ENCODE results near the gene KAT6B. TPM values are rescaled to one million over a fixed set of nuclear protein-coding genes. Genes with fewer than 3 reads are reported as not detected.

KAT6B gene
- total and polyA plus RNA-seq, 10 of the 15 experiments (the other 5 are each of a cell fraction or from before 2014, with no cell fraction given): 2.7 to 22.6 (median 15.7) TPM

DNA sequence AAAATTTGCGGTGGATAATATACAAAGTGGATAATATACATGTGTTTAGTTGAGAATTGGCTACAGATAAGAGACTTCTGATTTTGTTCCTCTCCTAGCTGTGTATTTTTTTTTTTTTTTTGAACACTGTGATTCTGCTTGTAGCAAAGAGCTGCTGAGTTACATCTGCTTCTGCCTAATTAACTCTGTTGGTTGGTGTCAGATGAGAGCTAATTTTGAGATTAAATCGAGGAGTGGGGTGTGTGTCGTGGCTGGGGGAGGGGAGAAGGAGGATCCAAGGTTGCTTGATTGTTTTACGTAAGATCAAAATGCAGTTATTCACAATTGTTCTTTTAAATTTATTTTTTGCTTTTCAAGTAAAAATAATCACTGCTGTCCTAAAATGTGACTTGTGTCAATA, 11.3 kb downstream of the KAT6B start:
- Histone ChIP-seq H4K20me1 (ENCODE audit: control insufficient read depth, insufficient read depth) (no peaks in the 10 kb centered on the region), H3K36me3 (ENCODE audit: control insufficient read depth in 2 of 2, insufficient read depth in 2 of 2, low read length in 1 of 2) (peaks cover 0 to 6% of the 10 kb centered on the region in 2 experiments; a peak in 2 of 4 replicates), H3K9me3 (replicated peaks; ENCODE audit: control insufficient read depth, insufficient read depth, low read length) (peaks cover 4% of the 10 kb centered on the region; the same call in 2 of the 3 replicates), H3K4me3 (no peak overlapping the region), H3K27me3 (replicated peaks in 1 of 2; ENCODE audit: control insufficient read depth in 2 of 2, insufficient read depth in 2 of 2, low read length in 1 of 2) (no peaks in the 10 kb centered on the region), H3K4me1 (ENCODE audit: control insufficient read depth, insufficient read depth, low read length) (peaks cover 7% of the 10 kb centered on the region; the same call in 1 of the 2 replicates), H3K4me2 (ENCODE audit: control insufficient read depth, insufficient read depth) (no peak overlapping the region), H3K79me2 (ENCODE audit: control insufficient read depth, insufficient read depth, low read length) (peaks cover 50% of the 10 kb centered on the region), H3K9ac (ENCODE audit: control insufficient read depth, insufficient read depth, low read length) (no peak overlapping the region), H2AFZ (ENCODE audit: control insufficient read depth, low read depth, low read length) (no peak overlapping the region), H3K27ac (ENCODE audit: control insufficient read depth, insufficient read depth) (no peak overlapping the region)
- intact Hi-C loops (cut with micrococcal nuclease; ENCODE audit: unreplicated experiment): no loop called here
- SMC1A ChIA-PET (ENCODE audit: uncharacterized antibody, unreplicated experiment): interaction anchor here (1.2 to 1.7 kb wide), 2 partner anchors 13 to 86 kb away, joined by 3 to 4 read pairs; no protein-coding TSS in a partner anchor
- ATAC-seq (no peak), DNase-seq (ENCODE audit: low read depth, low spot score) (no peak), FAIRE-seq (no peak)
- in situ Hi-C loops (cut with MboI): no loop called here
- RAD21 ChIA-PET (ENCODE audit: unreplicated experiment): interaction anchor here (0.7 to 1.4 kb wide), 2 partner anchors 57 to 64 kb away, joined by 3 read pairs; no protein-coding TSS in a partner anchor
- 78% methylated on average over 4 of the region's 4 CpGs for WGBS (ENCODE audit: insufficient coverage, insufficient replicate concordance, low lambda C conversion rate, missing lambda C conversion rate)
- POLR2A ChIA-PET: interaction anchor here (0.6 kb wide), 3 partner anchors 48 to 880 kb away, joined by 3 read pairs; no protein-coding TSS in a partner anchor
- CTCF ChIA-PET: interaction anchor here (0.8 kb wide), 1 partner anchor 32 kb away, joined by 3 read pairs; no protein-coding TSS in a partner anchor
- BruUV-seq (replicated peaks): no TSS peak
- no peak for TF ChIP-seq ZBTB33 (IDR thresholded peaks at IDR 0.05)
- TF ChIP-seq FOXM1 (IDR thresholded peaks at IDR 0.05; ENCODE audit: low read depth, low read length): no peak
- TF ChIP-seq PAX5 (IDR thresholded peaks at IDR 0.05; ENCODE audit: borderline replicate concordance, low read depth, low read length): no peak

- peaks cover 3 to 16% of the 10 kb centered on the region in 2 experiments for H3K36me3 ChIP-seq (ENCODE audit: control insufficient read depth in 2 of 2, insufficient read depth in 2 of 2, low read length in 1 of 2)
- peaks cover 4% of the 10 kb centered on the region; the same call in 2 of the 3 replicates for H3K9me3 ChIP-seq (replicated peaks; ENCODE audit: control insufficient read depth, insufficient read depth, low read length)
- FAIRE-seq (no peak), DNase-seq (ENCODE audit: low read depth, low spot score) (no peak), ATAC-seq (no peak)
- 0 out of 2 replicates have a peak, but pooled peaks cover 3% of the 10 kb centered on the region for H3K4me1 ChIP-seq (ENCODE audit: control insufficient read depth, insufficient read depth, low read length)
- H4K20me1 ChIP-seq (ENCODE audit: control insufficient read depth, insufficient read depth): no peaks in the 10 kb centered on the region
- H3K27ac ChIP-seq (ENCODE audit: control insufficient read depth, insufficient read depth): no peak overlapping the region
- ChIA-PET SMC1A (ENCODE audit: uncharacterized antibody, unreplicated experiment) (interaction anchor here (0.7 to 1.6 kb wide), 3 partner anchors 20 to 776 kb away, joined by 3 to 6 read pairs (median 3); no protein-coding TSS in a partner anchor), CTCF (interaction anchor here (1.0 kb wide), 1 partner anchor 8 kb away, joined by 4 read pairs; no protein-coding TSS in a partner anchor), POLR2A (interaction anchor here (0.7 kb wide), 1 partner anchor 33 kb away, joined by 3 read pairs; no protein-coding TSS in a partner anchor), RAD21 (ENCODE audit: unreplicated experiment) (no interaction called here)
- 94% methylated on average over 4 of the region's 4 CpGs for WGBS (ENCODE audit: insufficient coverage, insufficient replicate concordance, low lambda C conversion rate, missing lambda C conversion rate)
- in situ Hi-C loops (cut with MboI): no loop called here
- H3K27me3 ChIP-seq (replicated peaks in 1 of 2; ENCODE audit: control insufficient read depth in 2 of 2, insufficient read depth in 2 of 2, low read length in 1 of 2): no peaks in the 10 kb centered on the region
- H3K4me2 ChIP-seq (ENCODE audit: control insufficient read depth, insufficient read depth): no peak overlapping the region
- no peak overlapping the region for H3K4me3 ChIP-seq
- H3K9ac ChIP-seq (ENCODE audit: control insufficient read depth, insufficient read depth, low read length): no peak overlapping the region
- intact Hi-C loops (cut with micrococcal nuclease; ENCODE audit: unreplicated experiment): no loop called here
- no TSS peak for BruUV-seq (replicated peaks)
- peaks cover 37% of the 10 kb centered on the region for H3K79me2 ChIP-seq (ENCODE audit: control insufficient read depth, insufficient read depth, low read length)
- no peak overlapping the region for H2AFZ ChIP-seq (ENCODE audit: control insufficient read depth, low read depth, low read length)
- TF ChIP-seq KLF5 (IDR thresholded peaks at IDR 0.05; ENCODE audit: partially characterized antibody) (no peak), SMAD5 (IDR thresholded peaks at IDR 0.05; ENCODE audit: low read depth) (no peak), TCF3 (IDR thresholded peaks at IDR 0.05; ENCODE audit: borderline replicate concordance, insufficient read depth, low read depth, low read length) (no peak), JUNB (IDR thresholded peaks at IDR 0.05) (no peak), IKZF2 (IDR thresholded peaks at IDR 0.05) (no peak), SUZ12 (IDR thresholded peaks at IDR 0.05; ENCODE audit: unreplicated experiment) (no peak), SREBF2 (IDR thresholded peaks at IDR 0.05; ENCODE audit: low read length) (no peak), POLR2AphosphoS2 (IDR thresholded peaks at IDR 0.05; ENCODE audit: low read depth, low read length) (no peak)
These were observed 13.3 kb downstream of the KAT6B start for GRCh38 chr10:74839708-74840107.
